Measurements from ENCODE around the gene DSCAML1. TPM values are rescaled to one million over a fixed set of nuclear protein-coding genes. Genes with fewer than 3 reads are reported as not detected.

Gene DSCAML1
- total RNA-seq, 4 donors from 2014 or later = 0.29 to 29.1 (median 3.4) TPM

DNA sequence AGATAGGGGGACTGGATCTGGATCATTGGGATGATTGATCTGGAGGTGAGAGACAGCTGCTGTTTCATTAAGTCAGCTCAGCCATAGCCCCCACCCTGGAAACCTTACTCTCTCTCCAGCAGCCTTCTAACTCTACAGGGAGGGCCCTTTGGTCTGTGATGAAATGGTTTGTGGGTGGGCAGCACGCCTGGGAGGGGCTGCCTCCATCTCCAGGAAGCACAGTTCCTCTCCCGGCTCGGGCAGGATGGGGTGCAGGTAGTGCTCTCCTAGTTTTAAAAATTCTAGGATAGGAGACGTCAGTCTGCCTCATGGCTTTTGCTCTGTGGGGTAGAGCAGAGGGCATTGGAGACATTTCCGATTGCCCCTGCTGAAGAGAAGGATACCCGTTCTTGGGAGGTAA, 379.7 kb downstream of the DSCAML1 start:
- H3K4me1 ChIP-seq = no peaks in the 10 kb centered on the region
- no peaks in the 10 kb centered on the region for H3K9me3 ChIP-seq
- no peaks in the 10 kb centered on the region for H3K27me3 ChIP-seq
- TF ChIP-seq CTCF (IDR thresholded peaks at IDR 0.05) (no peak), POLR2A (IDR thresholded peaks at IDR 0.05) (no peak)
- no peaks in the 10 kb centered on the region for H3K36me3 ChIP-seq
- no peak overlapping the region for H3K4me3 ChIP-seq
- intact Hi-C loops (cut with DNase I; ENCODE audit: low total_unique reads) = loop anchor here (10.0 kb wide), 1 partner anchor 637 kb away; no protein-coding TSS in a partner anchor
- DNase-seq = no peak
- H3K27ac ChIP-seq = no peak overlapping the region

GRCh38 chr11:117415358-117415896, 381.6 kb downstream of the DSCAML1 start:
- DNase-seq = no peak
- TF ChIP-seq CTCF (IDR thresholded peaks at IDR 0.05) (no peak), POLR2A (IDR thresholded peaks at IDR 0.05) (no peak)
- H3K27ac ChIP-seq = no peak overlapping the region
- intact Hi-C loops (cut with DNase I; ENCODE audit: low total_unique reads) = loop anchor here (10.0 kb wide), 1 partner anchor 639 kb away; no protein-coding TSS in a partner anchor
- no peaks in the 10 kb centered on the region for H3K27me3 ChIP-seq
- H3K9me3 ChIP-seq = no peaks in the 10 kb centered on the region
- no peak overlapping the region for H3K4me3 ChIP-seq
- H3K36me3 ChIP-seq = no peaks in the 10 kb centered on the region
- no peaks in the 10 kb centered on the region for H3K4me1 ChIP-seq

- no peak overlapping the region for H3K27ac ChIP-seq
- H3K4me1 ChIP-seq = no peaks in the 10 kb centered on the region
- no peaks in the 10 kb centered on the region for H3K9me3 ChIP-seq
- TF ChIP-seq CTCF (IDR thresholded peaks at IDR 0.05) = no peak
- no peak for TF ChIP-seq POLR2A (IDR thresholded peaks at IDR 0.05)
- H3K4me3 ChIP-seq = no peak overlapping the region
- H3K36me3 ChIP-seq = no peaks in the 10 kb centered on the region
- intact Hi-C loops (cut with DNase I; ENCODE audit: low total_unique reads) = loop anchor here (10.0 kb wide), 1 partner anchor 640 kb away; no protein-coding TSS in a partner anchor
- no peak for DNase-seq
- no peaks in the 10 kb centered on the region for H3K27me3 ChIP-seq
Observed at GRCh38 chr11:117414724-117415123, 382.3 kb downstream of the DSCAML1 start.

- no peak overlapping the region for H3K4me3 ChIP-seq
- no peak overlapping the region for H3K27ac ChIP-seq
- intact Hi-C loops (cut with DNase I; ENCODE audit: low total_unique reads) = loop anchor here (10.0 kb wide), 1 partner anchor 641 kb away; no protein-coding TSS in a partner anchor
- H3K36me3 ChIP-seq = no peaks in the 10 kb centered on the region
- no peak for DNase-seq
- TF ChIP-seq POLR2A (IDR thresholded peaks at IDR 0.05) (no peak), CTCF (IDR thresholded peaks at IDR 0.05) (no peak)
- no peaks in the 10 kb centered on the region for H3K4me1 ChIP-seq
- H3K27me3 ChIP-seq = no peaks in the 10 kb centered on the region
- no peaks in the 10 kb centered on the region for H3K9me3 ChIP-seq
Observed at GRCh38 chr11:117413616-117414015, 383.4 kb downstream of the DSCAML1 start.

DNA sequence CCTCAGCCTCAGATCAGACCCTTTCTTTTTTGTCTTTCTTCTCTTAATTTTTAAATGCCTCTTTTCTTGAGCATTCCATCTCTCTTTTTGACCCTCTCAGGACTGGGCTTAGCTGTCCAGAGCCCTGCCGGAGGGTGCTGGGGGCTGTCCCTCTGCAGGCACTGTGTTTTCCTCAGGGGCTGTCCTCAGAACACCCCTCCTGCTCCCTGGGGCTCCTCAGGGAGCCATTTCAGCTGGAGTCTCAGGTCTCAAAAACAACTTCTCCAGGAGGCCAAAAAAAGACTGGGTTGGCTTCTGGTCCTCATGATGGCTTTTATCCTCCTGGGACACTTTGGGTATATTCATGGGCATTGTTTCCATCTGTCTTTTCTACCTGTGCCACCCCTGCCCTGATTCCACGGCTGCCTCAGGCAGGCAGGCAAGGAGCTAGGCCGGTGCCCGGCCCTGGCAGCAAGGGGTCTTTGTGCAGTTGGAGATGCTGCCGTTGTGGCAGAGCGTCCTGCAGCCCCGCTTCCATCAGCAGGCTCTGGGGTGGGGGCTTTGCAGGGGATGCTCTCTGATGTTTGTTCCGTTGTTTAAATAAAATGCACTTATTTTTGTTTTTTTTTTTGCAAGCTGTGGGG, 384.3 kb downstream of the DSCAML1 start:
- no peaks in the 10 kb centered on the region for H3K36me3 ChIP-seq
- intact Hi-C loops (cut with DNase I; ENCODE audit: low total_unique reads) = loop anchor here (10.0 kb wide), 1 partner anchor 642 kb away; no protein-coding TSS in a partner anchor
- no peak for DNase-seq

More for the DNA sequence above, 384.3 kb downstream of the DSCAML1 start:
- no peaks in the 10 kb centered on the region for H3K9me3 ChIP-seq
- H3K4me1 ChIP-seq = no peaks in the 10 kb centered on the region
- H3K4me3 ChIP-seq = no peak overlapping the region
- no peak overlapping the region for H3K27ac ChIP-seq
- TF ChIP-seq POLR2A (IDR thresholded peaks at IDR 0.05) = no peak
- no peak for TF ChIP-seq CTCF (IDR thresholded peaks at IDR 0.05)
- no peaks in the 10 kb centered on the region for H3K27me3 ChIP-seq

All from uterus (tissue), 4 donors.